Skin of body (tissue), 2 donors: ENCODE measurements around the gene MYO10. TPM values are rescaled to one million over a fixed set of nuclear protein-coding genes. Genes with fewer than 3 reads are reported as not detected.
"Not testable (repeated sequence)": the region's sequence is repeated elsewhere in the genome, so short reads cannot be mapped to it uniquely, and the experiment has no call there.

Experiments used
- DNase-seq: peaks from one replicate; lab custom pipeline; 2025; lab: John Stamatoyannopoulos, UW
- total RNA-seq: library from RNA; depleted of rRNA; stranded (reverse); fragments of >200 nt; gene quantifications from one replicate; pipeline ENCODE4 v1.2.3, GENCODE V29; 2014

The MYO10 gene
- 40.1 TPM for total RNA-seq

DNA sequence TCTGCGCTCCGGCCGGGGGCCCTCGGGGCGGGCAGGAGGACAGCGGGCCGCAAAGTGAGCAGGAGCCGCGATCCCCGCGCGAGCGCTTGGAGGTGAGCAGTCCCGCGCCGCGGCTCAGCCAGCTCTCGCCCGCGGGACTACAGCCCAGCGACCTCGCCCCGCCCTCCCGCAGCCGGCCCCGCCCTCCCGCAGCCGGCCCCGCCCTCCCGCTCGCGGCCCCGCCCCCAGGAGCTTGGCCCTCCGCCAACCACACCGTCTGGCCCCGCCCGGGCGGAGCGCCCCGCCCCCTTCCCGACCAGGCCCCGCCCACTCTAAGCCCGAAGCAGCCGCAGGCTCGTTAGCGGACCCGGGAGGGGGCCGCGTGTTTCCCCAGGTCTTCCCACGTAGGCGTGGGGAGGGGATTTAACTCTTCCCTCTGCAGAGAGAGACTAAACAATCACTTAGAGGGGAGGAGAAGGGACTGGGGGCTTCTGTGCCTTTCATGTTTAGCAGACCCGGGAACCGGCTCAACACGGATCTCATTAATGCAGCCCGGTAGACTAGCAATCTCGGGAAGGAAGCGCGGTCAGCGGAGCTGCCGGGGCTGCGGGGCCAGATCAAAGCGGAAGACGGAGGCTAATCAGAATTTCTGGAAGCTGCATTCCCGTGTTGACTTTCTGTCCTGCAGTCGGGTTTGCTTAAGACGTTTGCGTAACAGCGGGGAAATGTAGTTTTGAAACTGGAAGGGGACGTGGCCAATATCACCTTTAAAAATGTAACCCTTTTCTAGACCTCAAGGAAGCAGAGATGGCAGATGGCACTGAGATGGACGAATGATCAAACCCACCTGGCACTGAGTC, at the start of gene MYO10:
Gene MYO10, minus strand, starts transcription at position 139 of the 839 bp plus-strand sequence. CDS start 480 bp downstream, outside the sequence.
- peak; percentile 80 for DNase-seq

DNA sequence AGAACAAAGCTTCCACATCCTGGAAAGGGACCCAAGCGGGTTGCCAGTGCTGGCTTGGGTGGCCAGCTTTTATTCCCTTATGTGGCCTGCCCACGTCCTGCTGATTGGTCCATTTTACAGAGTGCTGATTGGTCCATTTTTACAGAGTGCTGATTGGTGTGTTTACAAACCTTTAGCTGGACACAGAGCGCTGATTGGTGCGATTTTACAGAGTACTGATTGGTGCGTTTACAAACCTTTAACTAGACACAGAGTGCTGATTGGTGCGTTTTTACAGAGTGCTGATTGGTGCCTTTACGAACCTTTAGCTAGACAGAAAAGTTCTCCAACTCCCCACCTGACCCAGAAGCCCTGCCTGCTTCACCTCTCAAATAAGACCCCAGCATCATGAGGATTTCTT, 49.2 kb upstream of the MYO10 start:
- DNase-seq = not testable (repeated sequence)

DNA sequence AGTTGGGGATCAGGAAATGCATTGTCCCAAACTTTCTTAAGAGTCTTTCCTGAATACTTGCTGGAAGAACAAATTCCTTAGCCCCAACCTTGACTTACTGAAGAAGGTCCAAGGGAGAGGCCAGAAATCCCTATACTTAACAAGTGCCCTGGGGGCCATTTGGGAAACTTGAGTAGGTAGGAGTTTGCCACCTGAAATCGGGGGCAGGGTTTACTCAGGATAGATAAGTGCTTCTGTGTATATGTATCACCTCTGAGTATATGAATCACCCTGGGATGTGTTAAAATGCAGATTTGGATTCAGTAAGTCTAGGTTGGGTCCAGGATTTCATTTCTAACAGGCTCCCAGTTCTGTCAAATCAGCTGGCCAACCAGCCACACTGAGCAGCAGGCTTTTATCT, 47.9 kb upstream of the MYO10 start:
- DNase-seq = no peak

DNA sequence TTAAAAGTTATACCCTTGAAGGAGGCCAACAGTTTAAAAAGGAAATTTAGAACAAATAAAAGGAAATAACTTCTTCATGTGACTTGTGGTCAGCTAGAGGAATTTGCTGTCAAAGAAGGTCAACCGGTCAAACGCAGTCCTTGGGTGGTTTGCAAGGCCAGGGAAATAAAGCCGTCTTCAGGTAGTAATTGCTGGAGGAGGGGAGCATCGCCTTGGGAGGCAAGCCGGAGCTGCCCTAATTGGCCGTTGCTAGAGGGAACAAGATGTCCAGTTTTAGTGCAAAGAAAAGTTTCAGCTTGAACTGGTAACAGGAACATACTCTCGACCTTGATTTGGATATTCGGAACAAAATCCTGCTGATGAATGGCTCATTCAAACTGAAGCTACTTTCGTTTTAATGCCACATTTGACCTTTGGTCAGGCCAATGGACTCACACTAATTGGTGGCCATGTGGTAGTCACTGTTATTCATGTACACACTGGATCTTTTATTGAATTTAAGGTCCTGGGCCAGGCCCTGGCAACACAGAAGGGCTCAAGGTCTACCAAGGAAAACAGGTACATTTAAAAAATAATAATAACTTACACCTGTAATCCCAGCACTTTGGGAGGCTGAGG, 47.0 kb upstream of the MYO10 start:
- DNase-seq = no peak

DNA sequence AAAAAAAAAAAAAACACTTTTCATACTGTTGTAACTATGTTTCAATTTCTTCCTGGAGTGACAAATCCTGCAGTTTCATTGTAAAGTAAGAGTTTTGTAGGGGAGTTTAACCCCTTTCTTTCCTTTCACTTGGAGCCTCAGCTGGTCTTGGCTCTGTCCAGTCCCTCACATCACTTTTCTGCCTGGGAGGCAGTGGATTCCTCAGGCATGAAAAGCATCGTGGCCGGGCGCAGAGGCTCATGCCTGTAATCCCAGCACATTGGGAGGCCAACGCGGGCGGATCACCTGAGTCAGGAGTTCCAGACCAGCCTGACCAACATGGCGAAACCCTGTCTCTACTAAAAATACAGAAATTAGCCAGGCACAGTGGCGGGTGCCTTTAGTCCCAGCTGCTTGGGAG, 45.6 kb upstream of the MYO10 start:
- DNase-seq = no peak

DNA sequence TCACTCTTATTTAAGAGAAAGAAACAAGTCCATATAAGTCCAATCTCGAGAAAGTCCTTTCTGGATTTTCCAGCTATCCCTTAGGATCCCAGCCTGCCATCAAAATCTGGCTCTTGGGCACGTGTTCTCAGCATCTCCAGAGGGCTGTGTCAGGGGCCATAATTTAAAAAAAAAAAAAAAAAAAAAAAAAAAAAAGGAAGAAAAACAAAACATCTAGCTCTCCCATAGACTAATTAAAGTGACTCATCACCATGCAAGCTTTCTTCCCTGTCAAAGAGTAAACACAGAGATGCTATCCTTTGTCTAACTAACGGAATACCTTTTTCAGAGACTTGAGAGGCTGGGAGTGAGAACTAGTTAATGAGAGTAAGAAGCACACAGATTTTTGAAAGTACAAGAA, 44.9 kb upstream of the MYO10 start:
- no peak for DNase-seq

DNA sequence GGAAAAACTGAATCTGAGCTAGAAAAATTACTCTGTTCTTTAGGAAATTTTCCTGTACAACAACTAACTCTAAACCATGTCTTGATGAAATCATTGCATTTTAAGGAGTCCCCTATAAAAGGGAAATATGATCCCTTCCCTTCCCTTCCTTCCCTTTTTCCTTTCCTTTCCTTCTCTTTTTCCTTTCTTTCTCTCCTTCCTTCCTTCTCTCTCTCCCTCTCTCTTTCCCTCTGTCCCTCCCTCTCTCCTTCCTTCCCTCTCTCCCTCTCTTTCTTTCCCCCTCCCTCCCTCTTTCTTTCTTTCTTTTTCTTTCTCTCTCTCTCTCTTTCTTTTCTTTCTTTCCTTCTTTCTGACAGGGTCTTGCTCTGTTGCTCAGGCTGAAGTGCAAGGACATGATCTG, 42.2 kb upstream of the MYO10 start:
- no peak for DNase-seq

DNA sequence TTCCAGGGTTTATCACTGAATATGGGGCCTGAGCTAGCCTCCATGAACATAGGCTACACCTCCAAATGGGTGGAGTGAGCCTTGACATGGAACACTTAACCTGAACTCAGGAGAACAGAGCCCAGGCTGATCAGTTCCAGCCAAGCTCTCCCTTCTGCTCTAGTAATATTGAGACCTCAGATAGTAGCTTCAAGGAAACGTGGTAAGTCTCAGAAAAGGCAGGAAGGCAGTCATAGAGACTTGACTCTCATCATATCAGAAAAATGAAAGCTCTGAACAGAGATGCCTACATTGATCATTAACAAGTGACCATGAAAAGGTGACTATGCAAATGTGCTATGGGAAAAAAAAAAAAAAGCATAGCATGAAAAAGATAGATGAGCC, 40.5 kb upstream of the MYO10 start:
- DNase-seq = no peak

DNA sequence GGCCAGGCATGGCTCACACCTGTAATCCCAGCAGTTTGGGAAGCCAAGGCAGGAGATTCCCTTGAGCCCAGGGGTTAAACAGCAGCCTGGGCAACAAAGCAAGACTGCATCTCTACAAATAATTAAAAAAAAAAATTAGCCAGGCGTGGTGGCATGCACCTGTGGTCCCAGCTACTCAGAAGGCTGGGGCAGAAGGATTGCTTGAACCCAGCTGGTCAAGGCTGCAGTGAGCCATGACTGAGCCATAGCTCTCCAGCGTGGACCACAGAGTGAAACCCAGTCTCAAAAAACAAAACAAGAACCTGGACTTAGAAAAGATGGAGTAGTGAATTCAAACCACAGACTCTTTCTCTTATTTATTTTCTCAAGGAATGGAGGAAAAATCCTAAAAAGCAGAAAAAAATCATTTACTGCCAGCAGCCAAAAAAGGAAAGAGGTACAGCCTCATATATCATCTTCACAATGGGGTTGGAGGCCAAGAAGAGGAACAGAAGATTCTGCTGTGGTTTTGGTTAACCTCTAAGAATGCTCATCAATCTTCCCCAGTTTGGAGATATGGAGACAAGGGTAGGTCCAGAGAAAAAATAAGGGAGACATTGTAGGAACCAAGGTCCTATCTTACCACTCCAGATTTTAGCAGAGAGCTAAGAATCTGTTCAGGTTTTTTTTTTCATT, 40.0 kb upstream of the MYO10 start:
- DNase-seq = no peak

DNA sequence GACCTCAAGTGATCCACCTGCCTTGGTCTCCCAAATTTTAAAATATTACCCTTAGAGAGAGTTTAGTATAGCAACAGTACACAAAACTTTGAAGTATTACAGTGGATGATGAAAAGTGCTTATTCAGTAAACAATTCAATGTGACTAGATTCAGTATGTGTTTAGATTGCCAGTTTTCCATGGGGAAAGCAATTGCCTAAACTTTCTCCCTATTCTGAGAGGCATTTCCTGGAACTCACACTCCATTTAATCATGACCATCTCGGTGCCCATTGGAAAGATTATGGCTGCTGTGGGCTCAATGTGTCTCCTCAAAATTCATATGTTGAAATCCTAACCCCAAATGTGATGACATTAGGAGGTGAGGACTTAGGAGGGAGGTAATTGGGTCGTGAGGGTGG, 38.9 kb upstream of the MYO10 start:
- DNase-seq = no peak

DNA sequence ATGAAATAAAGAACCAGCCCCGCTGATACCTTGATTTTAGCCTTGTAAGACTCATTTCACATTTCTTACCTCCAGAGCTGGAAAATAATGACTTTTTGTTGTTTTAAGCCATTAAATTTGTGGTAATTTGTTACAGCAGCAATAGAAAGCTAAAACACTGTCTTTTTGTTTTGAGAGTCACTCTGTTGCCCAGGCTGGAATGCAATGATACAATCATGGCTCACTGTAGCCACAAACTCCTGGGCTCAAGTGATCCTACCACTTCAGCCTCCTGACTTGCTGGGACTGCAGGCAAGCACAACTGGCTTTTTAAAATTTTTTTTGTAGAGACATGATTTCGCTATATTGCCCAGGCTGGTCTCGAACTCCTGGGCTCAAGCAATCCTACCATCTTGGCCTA, 34.7 kb upstream of the MYO10 start:
- DNase-seq = no peak

DNA sequence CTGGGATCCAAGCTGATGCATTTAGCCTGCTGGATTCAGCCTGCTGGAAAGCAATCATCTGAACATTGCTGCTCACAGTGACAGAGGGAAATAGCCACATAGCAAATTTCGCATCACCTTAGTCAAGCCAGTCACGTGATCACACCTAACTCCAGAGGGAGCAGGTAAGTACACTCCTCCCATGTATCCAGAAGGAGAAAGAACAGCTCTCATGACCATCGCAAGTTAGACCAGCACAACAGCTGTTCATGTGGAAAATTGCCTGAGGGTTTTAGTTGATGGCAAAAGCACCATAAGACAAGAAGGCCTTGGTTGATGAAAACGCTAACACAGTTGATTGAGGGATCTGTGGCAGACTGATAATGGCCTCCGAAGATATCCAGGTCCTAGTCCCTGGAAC, 34.2 kb upstream of the MYO10 start:
- no peak for DNase-seq

DNA sequence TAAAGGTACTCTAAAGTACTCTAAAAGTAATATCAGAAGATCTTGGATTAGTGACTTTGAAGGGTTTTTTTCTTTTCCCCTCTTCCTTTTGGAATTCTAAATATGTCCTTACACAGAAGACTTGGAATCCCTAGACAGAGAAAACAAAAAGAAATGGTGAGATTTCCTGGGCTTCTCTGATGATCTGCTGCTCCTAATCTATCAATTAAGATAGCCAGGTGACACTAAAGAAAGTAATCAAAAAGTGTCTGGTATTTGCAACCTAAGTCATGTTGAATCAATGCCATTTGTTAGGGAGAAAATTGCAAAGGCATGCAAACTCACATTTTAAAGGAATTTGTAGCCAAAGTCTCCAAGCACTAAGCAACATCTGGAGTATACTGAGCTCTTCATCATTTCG, 29.5 kb upstream of the MYO10 start:
- DNase-seq = no peak

DNA sequence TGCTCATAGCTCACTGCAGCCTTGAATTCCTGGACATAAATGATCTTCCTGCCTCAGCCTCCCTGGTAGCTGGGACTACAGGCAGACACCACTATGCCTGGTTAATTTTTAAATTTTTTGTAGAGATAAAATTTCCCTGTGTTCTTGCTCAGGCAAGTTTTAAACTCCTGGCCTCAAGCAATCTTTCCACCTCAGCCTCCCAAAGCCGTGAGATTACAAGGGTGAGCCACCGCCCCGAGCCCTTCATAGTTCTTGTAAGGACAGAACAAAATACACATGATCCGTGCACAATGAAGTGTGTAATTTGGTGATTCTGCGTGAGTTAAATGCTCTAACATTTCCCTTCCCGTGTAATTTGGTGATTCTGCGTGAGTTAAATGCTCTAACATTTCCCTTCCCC, 27.7 kb upstream of the MYO10 start:
- no peak for DNase-seq

DNA sequence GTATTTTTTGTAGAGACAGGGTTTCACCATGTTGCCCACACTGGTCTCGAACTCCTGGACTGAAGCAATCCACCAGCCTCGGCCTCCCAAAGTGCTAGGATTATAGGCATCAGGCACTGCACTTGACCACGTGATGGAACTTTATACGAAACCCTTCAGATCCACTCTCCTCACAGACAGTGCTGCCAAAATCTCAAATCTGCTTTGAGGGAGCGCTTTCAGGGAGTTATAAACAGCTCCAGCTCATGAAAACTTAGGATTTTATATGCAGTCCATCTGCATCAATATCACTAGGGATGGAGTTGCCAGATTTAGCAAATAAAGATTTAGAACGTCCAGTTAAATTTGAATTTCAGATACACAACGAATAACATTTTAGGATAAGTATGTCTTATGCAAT, 25.0 kb upstream of the MYO10 start:
- peak; percentile 66 for DNase-seq

DNA sequence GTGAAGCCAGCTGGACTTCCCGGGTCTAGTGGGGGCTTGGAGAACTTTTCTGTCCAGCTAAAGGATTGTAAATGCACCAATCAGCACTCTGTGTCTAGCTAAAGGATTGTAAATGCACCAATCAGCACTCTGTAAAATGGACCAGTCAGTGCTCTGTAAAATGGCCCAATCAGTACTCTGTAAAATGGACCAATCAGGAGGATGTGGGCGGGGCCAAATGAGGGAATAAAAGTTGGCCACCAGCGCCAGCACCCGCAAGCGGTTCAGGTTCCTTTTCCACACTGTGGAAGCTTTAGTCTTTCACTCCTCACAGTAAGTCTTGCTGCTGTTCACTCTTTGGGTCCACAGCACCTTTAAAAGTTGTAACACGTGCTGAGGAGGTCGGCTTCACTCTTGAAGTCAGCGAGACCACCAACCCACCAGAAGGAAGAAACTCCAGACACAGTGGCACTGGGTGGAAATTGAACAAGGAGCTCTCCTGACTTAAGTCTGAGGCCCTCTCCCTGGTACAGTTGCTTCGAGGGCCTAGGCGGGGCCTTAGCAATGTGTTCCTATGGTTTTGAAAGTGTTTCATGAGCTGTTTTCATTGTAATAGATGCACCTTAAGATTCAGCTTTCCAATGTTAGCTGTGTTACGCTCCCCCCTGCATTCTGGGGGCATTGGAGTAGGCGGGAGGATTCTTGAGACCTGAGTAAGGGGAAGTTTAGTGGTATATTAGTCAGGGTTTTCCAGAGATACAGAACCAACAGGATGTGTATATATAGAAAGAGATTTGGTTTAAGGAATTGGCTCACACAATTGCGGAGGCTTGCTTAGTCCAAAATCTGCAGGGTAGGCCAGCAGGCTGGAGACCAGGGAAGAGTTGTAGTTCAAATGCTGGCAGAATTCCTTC, 21.5 kb upstream of the MYO10 start:
- no peak for DNase-seq

DNA sequence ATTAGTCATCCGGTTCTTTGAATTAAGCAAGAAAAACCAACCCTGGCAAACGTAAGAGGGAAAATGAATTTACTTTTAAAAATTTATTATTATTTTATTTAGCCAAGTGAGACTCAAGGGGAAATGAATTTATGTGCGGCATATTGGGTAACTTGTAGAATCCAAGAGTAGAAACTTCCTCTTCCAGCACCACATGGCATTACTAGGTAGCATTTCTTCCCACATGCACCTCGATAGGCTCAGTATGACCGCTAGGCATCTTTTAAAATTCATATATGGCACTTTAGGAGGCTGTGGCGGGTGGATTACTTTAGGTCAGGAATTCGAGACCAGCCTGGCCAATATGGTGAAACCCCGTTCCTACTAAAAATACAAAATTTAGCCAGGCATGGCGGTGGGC, 17.6 kb upstream of the MYO10 start:
- no peak for DNase-seq

DNA sequence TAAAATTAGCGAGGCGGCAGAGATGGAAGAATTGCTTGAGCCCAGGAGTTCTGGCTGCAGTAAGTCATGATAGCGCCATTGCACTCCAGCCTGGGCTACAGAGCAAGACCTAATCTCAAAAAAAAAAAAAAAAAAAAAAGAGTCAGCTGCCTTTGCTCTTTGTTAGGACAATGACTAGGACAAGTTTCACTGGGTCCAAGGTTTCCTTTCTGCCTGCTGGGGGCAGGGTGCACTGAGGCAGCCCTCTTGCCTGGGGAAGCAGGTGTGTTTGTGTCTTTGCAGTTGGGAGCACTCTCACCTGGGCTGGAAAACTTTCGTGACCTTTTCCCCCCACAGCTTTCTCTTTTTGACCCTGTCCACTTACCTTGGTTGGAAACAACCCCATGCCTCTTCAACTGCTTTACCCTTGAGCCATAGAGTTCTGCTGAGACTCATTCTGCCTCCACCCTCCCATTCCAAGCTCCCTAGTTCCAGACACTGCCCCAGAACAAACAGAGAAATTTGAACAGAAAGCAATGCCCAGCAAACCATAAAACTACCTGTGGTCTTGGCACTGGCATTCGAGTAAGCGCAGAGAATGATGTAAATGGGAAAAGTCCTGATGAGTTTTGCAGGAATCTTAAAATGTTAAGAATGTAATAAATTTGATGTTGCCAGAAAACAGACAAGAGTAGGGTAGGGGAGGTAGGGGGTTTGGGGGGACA, 17.0 kb upstream of the MYO10 start:
- DNase-seq = no peak

DNA sequence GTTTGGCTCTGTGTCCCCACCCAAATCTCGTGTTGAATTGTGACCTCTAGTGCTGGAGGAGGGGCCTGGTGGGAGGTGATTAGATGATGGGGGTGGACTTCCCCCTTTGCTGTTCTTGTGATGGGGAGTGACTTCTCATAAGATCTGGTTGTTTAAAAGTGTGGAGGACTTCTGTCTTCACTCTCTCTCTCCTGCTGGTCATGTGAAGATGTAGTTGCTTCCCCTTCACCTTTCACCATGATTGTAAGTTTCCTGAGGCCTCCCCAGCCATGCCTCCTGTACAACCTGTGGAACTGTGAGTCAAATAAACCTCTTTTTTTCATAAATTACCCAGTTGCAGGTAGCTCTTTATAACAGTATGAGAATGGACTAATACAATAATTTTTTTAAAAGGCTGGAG, 10.6 kb upstream of the MYO10 start:
- no peak for DNase-seq

DNA sequence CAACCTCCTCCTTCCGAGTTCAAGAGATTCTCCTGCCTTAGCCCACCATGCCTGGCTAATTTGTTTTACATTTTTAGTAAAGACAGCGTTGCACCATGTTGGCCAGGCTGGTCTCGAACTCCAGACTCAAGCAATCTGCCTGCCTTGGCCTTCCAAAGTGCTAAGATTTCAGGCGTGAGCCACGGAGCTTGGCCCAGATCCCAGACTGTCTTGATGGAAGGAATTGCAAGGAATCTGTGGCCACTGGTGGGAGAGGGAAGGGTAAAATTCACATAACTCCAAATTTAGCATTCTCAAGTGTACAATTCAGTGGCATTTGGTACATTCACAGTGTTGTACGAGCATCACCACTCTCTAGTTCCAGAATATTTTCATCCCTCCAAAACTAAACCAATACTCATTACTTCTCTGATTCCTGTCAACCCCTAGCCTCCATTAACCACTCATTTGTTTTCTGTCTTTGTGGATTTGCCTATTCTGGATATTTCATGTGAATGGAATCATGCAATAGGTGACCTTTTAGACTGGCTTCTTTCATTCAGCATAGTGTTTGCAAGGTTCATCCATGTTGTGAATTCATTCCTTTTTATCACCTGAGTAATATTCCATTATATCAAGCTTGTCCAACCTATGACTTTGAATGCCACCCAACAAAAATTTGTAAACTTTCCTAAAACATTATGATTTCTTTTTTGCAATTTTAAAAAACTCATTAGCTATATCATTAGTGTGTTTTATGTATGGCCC, 8.9 kb upstream of the MYO10 start:
- DNase-seq = no peak
